Stimulated activated CD4-positive, alpha-beta T cell treated with anti-CD3 and anti-CD28 coated beads, Interleukin-1b, Interleukin-23, amount 100 ng/mL, for 4 hours (primary cell): ENCODE data around the gene C22orf42.
"Not testable (repeated sequence)": the region's sequence is repeated elsewhere in the genome, so short reads cannot be mapped to it uniquely, and the experiment has no call there.

ENCODE experiments used
- DNase-seq, 2 donors: peaks; one replicate each; pipeline ENCODE4 v3.0.0-alpha.2; 2020; ENCODE audit warnings: low read depth in 2 of 2

The C22orf42 gene

GRCh38 chr22:32135958-32136357 is 23.1 kb downstream of the C22orf42 start:
- not testable (repeated sequence) for DNase-seq

- not testable (repeated sequence) for DNase-seq
Measured at GRCh38 chr22:32134796-32135195, 24.3 kb downstream of the C22orf42 start.

GRCh38 chr22:32132783-32133182 is 26.3 kb downstream of the C22orf42 start:
- DNase-seq: no peak

- no peak for DNase-seq
Measured at GRCh38 chr22:32132126-32132525, 27.0 kb downstream of the C22orf42 start.

- no peak for DNase-seq
Measured at GRCh38 chr22:32130464-32130863, 28.6 kb downstream of the C22orf42 start.

GRCh38 chr22:32127904-32128303 is 31.2 kb downstream of the C22orf42 start:
- no peak for DNase-seq

- no peak for DNase-seq
Measured at GRCh38 chr22:32123657-32124056, 35.4 kb downstream of the C22orf42 start.

- no peak for DNase-seq
Measured at GRCh38 chr22:32122899-32123298, 36.2 kb downstream of the C22orf42 start.

GRCh38 chr22:32120603-32121002 is 38.5 kb downstream of the C22orf42 start:
- DNase-seq: no peak

- DNase-seq: no peak
Measured at GRCh38 chr22:32119568-32120235, 39.4 kb downstream of the C22orf42 start.

- no peak for DNase-seq
Measured at GRCh38 chr22:32112380-32112779, 46.7 kb downstream of the C22orf42 start.

GRCh38 chr22:32106930-32107329 is 52.2 kb downstream of the C22orf42 start:
- DNase-seq: no peak

- no peak for DNase-seq
Measured at GRCh38 chr22:32103658-32104315, 55.3 kb downstream of the C22orf42 start.

- no peak for DNase-seq
Measured at GRCh38 chr22:32100711-32101110, 58.4 kb downstream of the C22orf42 start.
